22Rv1 (cell line): ENCODE measurements around the gene SND1.

Experiments used
- H3K27ac ChIP-seq: fragments of 450-650 bp; 2 replicates; pipeline ENCODE4 v1.5.1; 2017
- ZFX ChIP-seq: fragments of 450-650 bp; IDR thresholded peaks from 2 replicates; pipeline ENCODE4 v1.6.1; 2017; ENCODE audit warnings: antibody characterized with exemption, borderline replicate concordance
- TF ChIP-seq, protein P1 (sequence below): fragments of 450-650 bp; IDR thresholded peaks from 2 replicates; pipeline ENCODE4 v1.5.1; 2017; ENCODE audit warnings: mild to moderate bottlenecking

SND1 gene

GRCh38 chr7:127874951-127875608 lies 223.1 kb downstream of the SND1 start:
- H3K27ac ChIP-seq: no peak overlapping the region
- TF ChIP-seq, protein P1, sequence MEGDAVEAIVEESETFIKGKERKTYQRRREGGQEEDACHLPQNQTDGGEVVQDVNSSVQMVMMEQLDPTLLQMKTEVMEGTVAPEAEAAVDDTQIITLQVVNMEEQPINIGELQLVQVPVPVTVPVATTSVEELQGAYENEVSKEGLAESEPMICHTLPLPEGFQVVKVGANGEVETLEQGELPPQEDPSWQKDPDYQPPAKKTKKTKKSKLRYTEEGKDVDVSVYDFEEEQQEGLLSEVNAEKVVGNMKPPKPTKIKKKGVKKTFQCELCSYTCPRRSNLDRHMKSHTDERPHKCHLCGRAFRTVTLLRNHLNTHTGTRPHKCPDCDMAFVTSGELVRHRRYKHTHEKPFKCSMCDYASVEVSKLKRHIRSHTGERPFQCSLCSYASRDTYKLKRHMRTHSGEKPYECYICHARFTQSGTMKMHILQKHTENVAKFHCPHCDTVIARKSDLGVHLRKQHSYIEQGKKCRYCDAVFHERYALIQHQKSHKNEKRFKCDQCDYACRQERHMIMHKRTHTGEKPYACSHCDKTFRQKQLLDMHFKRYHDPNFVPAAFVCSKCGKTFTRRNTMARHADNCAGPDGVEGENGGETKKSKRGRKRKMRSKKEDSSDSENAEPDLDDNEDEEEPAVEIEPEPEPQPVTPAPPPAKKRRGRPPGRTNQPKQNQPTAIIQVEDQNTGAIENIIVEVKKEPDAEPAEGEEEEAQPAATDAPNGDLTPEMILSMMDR: no peak
- no peak for TF ChIP-seq ZFX

GRCh38 chr7:127876393-127876792 lies 224.4 kb downstream of the SND1 start:
- no peak overlapping the region for H3K27ac ChIP-seq
- no peak for TF ChIP-seq ZFX
- TF ChIP-seq, protein P1: no peak

- no peak overlapping the region for H3K27ac ChIP-seq
- no peak for TF ChIP-seq ZFX
- TF ChIP-seq, protein P1: no peak
These were observed 226.0 kb downstream of the SND1 start for GRCh38 chr7:127877951-127878350.

DNA sequence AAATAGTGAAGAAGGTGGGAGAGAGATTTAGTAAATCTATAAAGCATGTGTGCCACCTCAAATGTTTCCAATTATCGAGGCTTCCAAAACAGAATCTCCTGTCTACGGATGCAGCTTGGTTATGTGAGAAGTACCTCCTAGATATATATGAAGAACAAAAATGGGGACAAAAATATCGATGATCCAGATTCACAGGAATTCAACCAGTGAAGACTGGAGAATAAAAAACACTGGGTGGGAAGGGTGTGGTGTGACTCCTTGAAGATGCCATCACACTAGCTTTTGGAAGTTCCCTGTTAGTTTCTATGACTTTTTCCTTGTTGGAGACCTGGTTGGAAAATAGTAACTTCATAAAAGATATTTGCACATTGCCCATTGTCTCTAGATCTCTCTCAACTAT lies 226.8 kb downstream of the SND1 start:
- no peak overlapping the region for H3K27ac ChIP-seq
- no peak for TF ChIP-seq ZFX
- TF ChIP-seq, protein P1: no peak

GRCh38 chr7:127879436-127879835 lies 227.4 kb downstream of the SND1 start:
- TF ChIP-seq, protein P1: no peak
- no peak overlapping the region for H3K27ac ChIP-seq

DNA sequence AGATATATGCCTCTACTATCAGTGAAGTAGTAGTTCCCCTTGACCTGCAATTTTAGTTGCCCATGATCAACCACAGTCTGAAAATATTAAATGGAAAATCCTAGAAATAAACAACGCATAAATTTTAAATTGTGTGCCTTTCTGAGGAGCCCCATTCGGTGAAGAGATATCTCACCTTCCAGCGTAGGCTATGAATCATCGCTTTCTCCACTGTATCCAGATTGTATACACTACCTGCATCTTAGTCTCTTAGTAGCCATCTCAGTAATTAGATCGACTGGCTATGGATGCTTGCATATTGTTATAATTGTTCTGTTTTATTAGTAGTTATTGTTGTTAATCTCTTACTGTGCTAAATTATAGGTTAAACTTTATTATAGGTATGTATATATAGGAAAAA lies 227.9 kb downstream of the SND1 start:
- TF ChIP-seq, protein P1: no peak
- no peak for TF ChIP-seq ZFX
- no peak overlapping the region for H3K27ac ChIP-seq

DNA sequence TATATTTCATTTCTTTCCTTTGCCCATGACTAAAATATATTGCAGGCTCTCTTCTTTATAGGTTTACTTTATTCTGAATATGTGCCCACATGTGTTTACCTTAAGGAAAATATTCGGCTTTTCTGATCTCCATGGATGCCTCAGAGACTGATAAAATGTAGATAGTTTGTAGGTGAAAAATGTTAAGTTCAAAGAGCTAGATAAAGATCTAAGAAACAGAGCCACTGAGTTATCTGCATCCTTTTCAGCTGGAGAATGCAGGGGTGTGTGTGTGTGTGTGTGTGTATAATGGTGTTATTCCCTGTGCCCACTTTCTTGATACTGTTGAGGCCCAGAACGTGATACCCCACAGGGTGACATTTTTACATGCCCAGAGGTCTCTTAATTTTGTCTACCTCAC lies 228.5 kb downstream of the SND1 start:
- TF ChIP-seq, protein P1: no peak
- no peak for TF ChIP-seq ZFX
- H3K27ac ChIP-seq: no peak overlapping the region
